Measurements from ENCODE around the gene LCE1D. TPM values are rescaled to one million over a fixed set of nuclear protein-coding genes. Genes with fewer than 3 reads are reported as not detected.

LCE1D gene
- total and polyA plus RNA-seq, 2 of the 13 experiments (the other 11 are each of a cell fraction or from before 2014, with no cell fraction given): not detected

GRCh38 chr1:152753586-152753985 lies 42.9 kb upstream of the LCE1D start (continued):
- no peak for TF ChIP-seq REST (IDR thresholded peaks at IDR 0.05; ENCODE audit: borderline replicate concordance in 1 of 2, low read depth in 1 of 2, low read length in 2 of 2)
- TF ChIP-seq POGK (CRISPR knock-in tag; conservative IDR thresholded peaks at IDR 0.05): no peak
- TF ChIP-seq SAP130 (CRISPR knock-in tag; IDR thresholded peaks at IDR 0.05; ENCODE audit: low read depth): no peak
- no peak for TF ChIP-seq KLF13 (CRISPR knock-in tag; IDR thresholded peaks at IDR 0.05)
- no peak for TF ChIP-seq NFIC (IDR thresholded peaks at IDR 0.05; ENCODE audit: low read length)
- no peak for TF ChIP-seq ZNF274 (CRISPR knock-in tag; IDR thresholded peaks at IDR 0.05)
- TF ChIP-seq SP1 (IDR thresholded peaks at IDR 0.05): no peak
- no peak for TF ChIP-seq SP1 (CRISPR knock-in tag; IDR thresholded peaks at IDR 0.05)

DNA sequence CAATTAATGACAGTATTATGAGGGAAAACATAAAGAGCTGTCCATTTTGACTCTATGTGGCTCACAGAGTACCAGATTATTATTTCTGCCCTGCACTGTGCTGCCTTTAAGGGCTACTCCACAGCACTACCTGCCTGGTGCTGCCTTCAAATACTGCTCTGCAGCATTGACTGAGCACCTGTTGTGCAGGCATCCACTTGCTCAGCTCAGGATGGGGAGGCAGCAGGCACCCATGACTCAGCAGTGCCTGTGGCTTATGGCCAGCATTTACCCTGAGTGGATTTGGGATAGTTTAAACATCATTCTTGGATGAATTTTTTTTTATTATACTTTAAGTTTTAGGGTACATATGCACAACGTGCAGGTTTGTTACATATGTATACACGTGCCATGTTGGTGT lies 39.6 kb upstream of the LCE1D start:
- in situ Hi-C loops (cut with HindIII; ENCODE audit: extremely low pct_ligation_motif_present, low pct_unique_long_range_greater_than_20kb) (no loop called here), intact Hi-C loops (cut with micrococcal nuclease; ENCODE audit: unreplicated experiment) (no loop called here)
- POLR2A ChIA-PET: no interaction called here
- H4K20me1 ChIP-seq (ENCODE audit: insufficient read depth, low read length): no peaks in the 10 kb centered on the region
- no peak overlapping the region for H3K9ac ChIP-seq (ENCODE audit: insufficient read depth, low read depth, low read length)
- H3K9me3 ChIP-seq (ENCODE audit: low read length): no peaks in the 10 kb centered on the region
- FAIRE-seq (no peak), ATAC-seq (no peak), DNase-seq (ENCODE audit: low spot score) (no peak)
- H3K4me1 ChIP-seq (ENCODE audit: insufficient read depth, low read length): no peaks in the 10 kb centered on the region
- no peak overlapping the region for H3K27ac ChIP-seq (ENCODE audit: extremely low read length, insufficient read depth, low read length)
- no peak overlapping the region for H2AFZ ChIP-seq (ENCODE audit: low read length)
- no peaks in the 10 kb centered on the region for H3K36me3 ChIP-seq (replicated peaks in 1 of 2; ENCODE audit: control insufficient read depth in 1 of 2, insufficient read depth in 2 of 2, low read length in 2 of 2)
- H3K4me2 ChIP-seq (ENCODE audit: low read depth, low read length): no peak overlapping the region
- 25% methylated on average over 2 of the region's 2 CpGs for WGBS (ENCODE audit: low lambda C conversion rate)
- no peaks in the 10 kb centered on the region for H3K79me2 ChIP-seq (ENCODE audit: insufficient read depth, low read length)
- H3K27me3 ChIP-seq (ENCODE audit: control insufficient read depth in 1 of 2, insufficient read depth in 2 of 2, low read length in 2 of 2): no peaks in the 10 kb centered on the region
- H3K4me3 ChIP-seq (replicated peaks in 1 of 3; ENCODE audit: insufficient read depth in 1 of 3, low read depth in 2 of 3, low read length in 3 of 3): no peak overlapping the region
- BruUV-seq (replicated peaks): no TSS peak
- CTCF ChIA-PET (ENCODE audit: low intra/inter-chr PET ratio, low total read pairs): no interaction called here
- no peak for TF ChIP-seq ZSCAN29 (CRISPR knock-in tag; conservative IDR thresholded peaks at IDR 0.05)
- TF ChIP-seq TMF1 (CRISPR knock-in tag; IDR thresholded peaks at IDR 0.05; ENCODE audit: low read depth): no peak
- TF ChIP-seq EHMT2 (IDR thresholded peaks at IDR 0.05; ENCODE audit: borderline replicate concordance, low read depth, low read length): no peak
- TF ChIP-seq ZNF709 (CRISPR knock-in tag; IDR thresholded peaks at IDR 0.05): no peak
- TF ChIP-seq ZMYM3 (CRISPR knock-in tag; IDR thresholded peaks at IDR 0.05): no peak
- TF ChIP-seq EEA1 (CRISPR knock-in tag; IDR thresholded peaks at IDR 0.05; ENCODE audit: borderline replicate concordance): no peak
- no peak for TF ChIP-seq ZNF350 (CRISPR knock-in tag; IDR thresholded peaks at IDR 0.05; ENCODE audit: borderline replicate concordance, low read depth)
- TF ChIP-seq, protein P1, sequence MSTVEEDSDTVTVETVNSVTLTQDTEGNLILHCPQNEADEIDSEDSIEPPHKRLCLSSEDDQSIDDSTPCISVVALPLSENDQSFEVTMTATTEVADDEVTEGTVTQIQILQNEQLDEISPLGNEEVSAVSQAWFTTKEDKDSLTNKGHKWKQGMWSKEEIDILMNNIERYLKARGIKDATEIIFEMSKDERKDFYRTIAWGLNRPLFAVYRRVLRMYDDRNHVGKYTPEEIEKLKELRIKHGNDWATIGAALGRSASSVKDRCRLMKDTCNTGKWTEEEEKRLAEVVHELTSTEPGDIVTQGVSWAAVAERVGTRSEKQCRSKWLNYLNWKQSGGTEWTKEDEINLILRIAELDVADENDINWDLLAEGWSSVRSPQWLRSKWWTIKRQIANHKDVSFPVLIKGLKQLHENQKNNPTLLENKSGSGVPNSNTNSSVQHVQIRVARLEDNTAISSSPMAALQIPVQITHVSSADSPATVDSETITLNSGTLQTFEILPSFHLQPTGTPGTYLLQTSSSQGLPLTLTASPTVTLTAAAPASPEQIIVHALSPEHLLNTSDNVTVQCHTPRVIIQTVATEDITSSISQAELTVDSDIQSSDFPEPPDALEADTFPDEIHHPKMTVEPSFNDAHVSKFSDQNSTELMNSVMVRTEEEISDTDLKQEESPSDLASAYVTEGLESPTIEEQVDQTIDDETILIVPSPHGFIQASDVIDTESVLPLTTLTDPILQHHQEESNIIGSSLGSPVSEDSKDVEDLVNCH (CRISPR knock-in tag; IDR thresholded peaks at IDR 0.05): no peak
- no peak for TF ChIP-seq SRSF4 (IDR thresholded peaks at IDR 0.05; ENCODE audit: low read depth, low read length, poor library complexity, severe bottlenecking)
- TF ChIP-seq GFI1 (CRISPR knock-in tag; IDR thresholded peaks at IDR 0.05; ENCODE audit: borderline replicate concordance): no peak

All from HepG2 (cell line).